D341Med (cell line): ENCODE data around the gene TTLL11.
"Not testable (repeated sequence)": the region's sequence is repeated elsewhere in the genome, so short reads cannot be mapped to it uniquely, and the experiment has no call there.

ENCODE experiments used
- DNase-seq: peaks from one replicate; pipeline ENCODE4 v3.0.0; 2012; ENCODE audit warnings: low spot score

TTLL11 gene

DNA sequence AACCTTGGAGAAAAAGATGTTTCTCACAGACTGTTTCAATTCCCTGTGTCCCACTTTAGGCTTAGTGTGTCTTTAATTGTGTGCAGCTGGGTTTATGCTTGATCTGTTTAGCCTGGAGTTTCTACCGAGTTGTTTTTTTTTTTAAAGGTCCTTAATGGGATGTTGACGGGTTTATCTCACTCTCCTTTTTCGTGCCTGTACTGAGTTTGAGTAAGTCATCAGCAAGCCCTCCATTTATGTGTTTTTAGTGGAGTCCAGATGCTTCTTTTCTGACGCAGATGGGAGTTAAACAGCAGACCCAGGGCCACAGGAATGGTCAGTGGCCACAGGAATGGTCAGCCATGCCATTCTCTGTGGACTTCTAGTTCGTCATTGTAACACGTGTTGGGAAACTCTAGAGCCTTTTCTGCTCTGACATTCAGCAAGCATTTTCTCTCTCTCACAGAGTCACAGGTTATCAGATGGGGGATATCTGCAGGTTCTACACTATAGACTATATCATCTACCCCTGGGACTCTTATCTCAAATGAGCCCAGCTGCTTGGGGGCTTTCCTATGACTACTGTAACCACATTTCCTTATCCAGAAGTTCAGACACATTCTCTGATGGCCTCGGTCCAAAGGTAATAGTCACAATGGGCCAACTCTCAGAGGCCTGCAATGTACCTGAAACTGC lies 190.5 kb downstream of the TTLL11 start:
- DNase-seq = no peak

DNA sequence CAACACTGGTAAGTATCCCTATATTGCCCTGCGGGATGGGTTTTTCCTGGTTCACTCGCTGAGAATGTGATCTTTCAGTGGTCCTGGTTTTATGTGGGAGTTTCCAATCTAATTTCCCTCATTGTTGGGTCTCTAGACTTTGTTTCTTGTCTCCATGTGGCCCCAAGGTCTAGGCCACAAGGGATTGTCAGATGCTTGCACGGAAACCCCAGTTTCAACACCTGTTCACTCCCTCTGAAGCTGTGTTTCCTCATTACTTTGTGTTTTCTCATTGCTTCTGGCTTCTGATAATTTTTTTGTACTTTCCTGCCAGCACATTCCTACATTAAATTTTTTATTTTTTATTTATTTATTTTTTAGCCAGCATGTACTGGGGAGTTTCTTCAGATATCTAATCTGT lies 191.5 kb downstream of the TTLL11 start:
- no peak for DNase-seq

DNA sequence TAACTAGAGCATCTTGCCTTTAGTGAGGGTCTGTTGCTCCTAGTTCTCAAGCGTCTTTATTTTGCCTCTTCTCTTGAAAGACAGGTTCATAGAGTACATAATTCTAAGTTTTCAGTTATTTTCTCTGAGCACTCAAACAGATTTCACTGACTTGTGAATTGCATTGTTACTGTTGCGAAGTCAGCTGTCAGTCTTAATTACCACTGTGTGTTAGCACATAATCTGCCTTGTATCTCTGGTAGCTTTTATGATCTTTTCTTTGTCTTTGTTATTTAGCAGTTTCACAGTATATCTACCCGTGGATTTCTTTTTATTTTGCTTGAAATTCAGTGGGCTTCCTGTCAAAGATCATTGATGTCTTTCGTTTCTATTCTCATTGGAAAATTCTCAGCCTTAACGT lies 192.9 kb downstream of the TTLL11 start:
- no peak for DNase-seq

DNA sequence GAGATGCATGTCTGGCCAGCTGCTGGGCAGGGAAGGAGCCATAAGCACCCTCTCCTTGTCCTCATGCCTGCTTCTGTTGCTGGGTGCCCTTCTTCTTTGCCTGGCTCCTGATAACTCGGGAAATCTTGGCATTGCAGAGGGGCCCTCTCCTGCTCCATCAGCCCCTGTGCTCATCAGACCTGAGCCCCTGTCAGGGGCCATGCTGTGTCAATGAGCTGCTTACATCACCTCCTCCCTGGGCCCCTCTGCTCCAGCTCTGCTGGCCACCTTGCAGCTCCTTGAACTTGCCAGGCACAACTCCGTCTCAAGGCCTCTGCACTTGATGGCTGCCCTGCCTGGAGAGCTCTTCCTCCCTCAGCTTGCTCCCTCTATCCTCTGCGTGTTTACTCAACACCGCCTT lies 194.3 kb downstream of the TTLL11 start:
- DNase-seq = no peak

DNA sequence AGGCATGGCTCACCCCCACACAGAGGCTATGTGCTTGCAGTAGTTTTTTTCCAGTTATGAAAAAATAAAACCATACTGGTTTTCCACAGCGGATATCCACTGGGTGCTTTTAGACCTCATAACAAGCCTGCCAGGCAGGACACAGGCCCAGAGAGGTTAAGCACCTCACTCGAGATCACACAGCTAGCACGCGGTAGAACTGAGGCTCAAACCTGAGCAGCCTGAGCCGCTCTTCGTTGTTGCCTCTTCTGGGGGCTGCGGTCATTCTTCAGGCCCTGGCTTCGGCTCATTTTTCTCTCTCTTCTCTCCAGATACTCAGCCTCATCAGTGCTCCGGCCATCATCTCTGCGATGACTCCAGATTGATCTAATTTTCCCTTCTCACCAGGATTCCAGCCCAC lies 196.0 kb downstream of the TTLL11 start:
- DNase-seq = no peak

DNA sequence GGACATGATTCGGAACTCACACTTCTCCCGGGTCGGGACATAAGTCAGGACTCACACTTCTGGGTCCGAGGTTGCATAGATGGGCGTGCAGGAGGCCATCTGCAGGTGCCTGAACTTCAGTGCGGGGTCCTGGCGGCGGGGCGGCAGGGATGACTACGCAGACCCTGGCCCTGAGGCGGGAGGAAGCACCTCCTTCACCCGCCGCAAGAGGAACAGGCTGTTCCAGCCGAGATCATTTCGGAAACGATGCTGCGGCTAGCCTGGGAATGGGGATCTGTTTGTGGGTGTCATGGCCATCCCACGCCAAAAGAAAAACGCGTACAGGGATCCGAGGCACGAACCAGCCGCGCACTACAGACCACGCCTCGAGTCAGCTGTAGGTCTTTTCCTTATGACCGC lies 196.6 kb downstream of the TTLL11 start:
- no peak for DNase-seq

DNA sequence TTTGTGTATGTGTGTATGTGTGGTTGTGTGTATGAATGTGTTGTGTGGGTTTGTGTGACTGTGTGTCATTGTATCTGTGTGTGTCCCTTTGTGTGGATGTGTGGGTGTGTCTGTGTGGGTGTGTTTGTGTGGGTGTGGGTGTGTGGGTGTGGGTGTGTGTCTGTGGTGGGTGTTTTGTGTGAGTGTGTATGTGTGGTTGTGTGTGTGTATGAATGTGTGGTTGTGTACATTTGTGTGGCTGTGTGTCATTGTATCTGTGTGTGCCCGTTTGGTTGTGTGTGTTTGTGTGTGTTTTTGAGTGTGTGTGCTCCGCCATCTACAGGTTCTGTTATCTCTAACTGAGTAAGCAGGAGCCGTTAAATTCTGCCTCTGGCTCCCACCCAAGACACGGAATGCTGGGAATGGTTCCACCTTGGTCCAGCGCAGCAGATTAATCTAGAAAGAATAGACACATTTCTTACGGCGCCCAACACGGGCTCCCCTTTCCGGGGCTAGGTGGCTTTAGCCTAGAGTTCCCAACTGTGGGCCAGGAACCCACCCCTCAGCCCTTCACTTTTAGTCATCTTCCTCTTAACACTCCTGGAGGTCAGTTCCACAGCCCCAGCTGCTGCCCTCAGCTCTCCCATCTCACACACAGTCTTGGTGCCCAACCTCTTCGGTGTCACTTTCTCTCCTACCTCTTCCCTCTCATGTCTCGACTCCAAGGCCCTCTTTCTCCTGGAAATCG lies 197.1 kb downstream of the TTLL11 start:
- no peak for DNase-seq

DNA sequence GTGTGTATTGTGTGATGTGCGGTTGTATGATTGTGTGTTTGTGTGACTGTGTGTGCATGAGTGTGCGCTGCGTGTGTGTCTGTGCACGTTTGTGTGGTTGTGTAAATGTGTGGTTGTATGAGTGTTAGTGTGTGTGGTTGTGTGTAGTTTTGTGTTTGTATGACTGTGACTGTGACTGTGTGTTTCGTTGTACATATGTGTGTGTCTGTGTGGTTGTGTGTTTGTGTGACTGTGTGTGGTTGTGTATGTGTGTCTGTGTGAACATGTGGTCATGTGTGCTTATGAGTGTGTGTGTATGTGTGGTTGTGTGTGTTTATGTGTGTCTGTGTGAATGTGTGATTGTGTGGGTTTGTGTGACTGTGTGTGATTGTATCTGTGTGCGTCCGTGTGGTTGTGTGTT lies 197.8 kb downstream of the TTLL11 start:
- DNase-seq = no peak

DNA sequence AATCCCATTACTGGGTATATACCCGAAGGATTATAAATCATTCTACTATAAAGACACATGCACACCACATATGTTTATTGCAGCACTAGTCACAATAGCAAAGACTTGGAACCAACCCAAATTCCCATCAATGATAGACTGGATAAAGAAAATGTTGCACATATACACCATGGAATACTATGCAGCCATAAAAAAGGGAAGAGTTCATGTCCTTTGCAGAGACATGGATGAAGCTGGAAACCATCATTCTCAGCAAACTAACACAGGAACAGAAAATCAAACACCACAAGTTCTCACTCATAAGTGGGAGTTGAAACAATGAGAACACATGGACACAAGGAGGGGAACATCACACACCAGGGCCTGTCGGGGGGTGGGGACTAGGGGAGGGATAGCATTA lies 198.7 kb downstream of the TTLL11 start:
- not testable (repeated sequence) for DNase-seq

DNA sequence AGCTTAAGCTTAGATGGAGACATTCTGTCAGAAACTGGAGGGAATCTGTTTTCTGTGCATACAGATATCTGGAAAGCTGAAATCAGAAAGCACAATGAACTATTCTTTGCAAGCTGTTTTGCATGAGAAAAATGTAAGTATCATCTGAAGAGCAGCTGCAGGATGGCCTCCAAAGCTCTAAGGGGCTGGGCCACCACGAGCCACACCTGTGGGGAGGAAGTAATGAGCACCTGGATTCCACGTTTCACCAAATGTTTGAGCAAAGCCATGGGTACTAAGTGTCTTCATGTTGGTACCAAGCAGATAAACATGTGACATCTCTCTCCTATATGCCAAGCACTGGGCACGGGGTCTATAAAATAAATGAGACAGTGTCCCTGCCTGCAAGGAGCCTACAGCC lies 199.3 kb downstream of the TTLL11 start:
- DNase-seq = no peak

DNA sequence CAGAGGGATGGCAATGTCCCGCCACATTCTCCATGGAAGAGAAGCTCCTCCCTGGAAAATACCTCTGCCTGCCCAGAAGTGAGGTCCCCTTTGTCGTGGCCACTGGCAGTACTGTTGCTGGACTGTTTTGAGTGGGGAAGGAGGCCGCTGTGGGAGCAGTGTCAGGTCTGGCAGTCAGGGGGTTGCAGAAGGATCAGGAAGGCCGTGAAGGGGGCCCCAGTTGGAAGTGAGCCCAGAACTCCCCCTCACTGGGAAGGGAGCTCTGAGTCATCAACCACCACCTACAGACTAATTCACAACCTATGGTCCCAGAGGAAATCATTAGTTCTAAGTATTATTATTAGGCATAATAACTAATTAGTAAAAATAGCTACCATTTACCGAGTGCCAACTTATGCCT lies 200.4 kb downstream of the TTLL11 start:
- DNase-seq = no peak

DNA sequence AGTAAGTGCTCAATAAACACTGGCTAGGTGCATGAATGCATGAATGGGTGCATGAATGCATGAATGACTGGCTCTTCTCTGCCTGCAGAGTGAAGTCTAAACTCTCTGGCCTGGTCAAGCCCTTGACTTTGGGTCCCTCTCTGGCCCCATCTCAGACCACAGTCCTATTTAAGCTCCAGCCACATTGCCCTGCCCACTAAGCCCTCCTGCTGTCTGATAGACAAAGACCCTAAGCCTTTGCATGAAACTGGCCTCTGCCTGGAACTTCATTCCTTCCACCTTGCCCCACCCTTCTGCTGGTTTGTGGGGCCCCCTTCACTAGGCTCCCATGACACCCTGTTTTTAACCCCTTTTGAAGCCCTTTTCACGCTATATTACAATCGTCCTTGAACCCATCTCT lies 202.4 kb downstream of the TTLL11 start:
- DNase-seq = no peak

DNA sequence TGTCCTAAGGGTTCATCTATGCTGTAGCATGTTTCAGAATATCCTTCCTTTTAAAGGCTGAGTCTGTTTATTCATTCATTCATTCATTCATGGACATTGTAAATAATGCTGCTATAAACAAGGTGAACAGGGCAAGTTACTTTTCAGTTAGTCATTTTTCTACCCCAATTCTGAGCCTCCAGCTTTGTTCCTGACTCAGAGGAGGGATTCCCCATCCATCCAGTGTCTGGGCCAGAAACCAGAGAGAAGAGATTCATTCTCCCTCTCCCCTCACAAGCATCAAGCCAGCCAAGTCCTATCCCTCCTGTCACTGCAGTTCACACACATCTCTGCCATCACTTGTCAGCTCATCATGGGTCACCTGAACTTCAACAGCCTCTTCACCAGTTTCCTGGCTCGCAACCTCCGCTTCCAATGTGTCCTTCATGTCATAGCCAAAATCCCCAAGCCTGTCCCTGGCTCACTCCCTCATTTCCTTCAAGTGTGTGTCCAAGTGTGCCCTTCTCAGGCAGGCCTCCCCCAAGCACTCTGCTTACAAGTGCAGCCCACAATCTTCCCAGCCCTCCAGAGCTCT lies 203.0 kb downstream of the TTLL11 start:
- no peak for DNase-seq

DNA sequence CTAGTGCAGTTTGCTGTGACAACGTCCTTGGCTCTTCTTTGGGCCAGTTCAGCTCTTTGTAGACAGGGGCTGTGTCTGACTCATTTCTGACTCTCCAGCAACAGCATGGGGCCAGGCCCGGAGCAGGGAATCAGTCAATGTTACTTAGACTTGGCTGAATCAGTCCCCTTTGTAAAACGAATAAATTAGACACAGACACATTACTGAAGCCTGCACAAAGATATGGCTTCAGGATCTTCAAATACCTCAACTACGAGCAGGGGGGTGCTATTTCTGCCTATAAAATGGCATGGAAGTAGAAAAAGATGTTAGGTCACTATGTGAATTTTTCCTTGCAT lies 204.7 kb downstream of the TTLL11 start:
- DNase-seq = no peak

DNA sequence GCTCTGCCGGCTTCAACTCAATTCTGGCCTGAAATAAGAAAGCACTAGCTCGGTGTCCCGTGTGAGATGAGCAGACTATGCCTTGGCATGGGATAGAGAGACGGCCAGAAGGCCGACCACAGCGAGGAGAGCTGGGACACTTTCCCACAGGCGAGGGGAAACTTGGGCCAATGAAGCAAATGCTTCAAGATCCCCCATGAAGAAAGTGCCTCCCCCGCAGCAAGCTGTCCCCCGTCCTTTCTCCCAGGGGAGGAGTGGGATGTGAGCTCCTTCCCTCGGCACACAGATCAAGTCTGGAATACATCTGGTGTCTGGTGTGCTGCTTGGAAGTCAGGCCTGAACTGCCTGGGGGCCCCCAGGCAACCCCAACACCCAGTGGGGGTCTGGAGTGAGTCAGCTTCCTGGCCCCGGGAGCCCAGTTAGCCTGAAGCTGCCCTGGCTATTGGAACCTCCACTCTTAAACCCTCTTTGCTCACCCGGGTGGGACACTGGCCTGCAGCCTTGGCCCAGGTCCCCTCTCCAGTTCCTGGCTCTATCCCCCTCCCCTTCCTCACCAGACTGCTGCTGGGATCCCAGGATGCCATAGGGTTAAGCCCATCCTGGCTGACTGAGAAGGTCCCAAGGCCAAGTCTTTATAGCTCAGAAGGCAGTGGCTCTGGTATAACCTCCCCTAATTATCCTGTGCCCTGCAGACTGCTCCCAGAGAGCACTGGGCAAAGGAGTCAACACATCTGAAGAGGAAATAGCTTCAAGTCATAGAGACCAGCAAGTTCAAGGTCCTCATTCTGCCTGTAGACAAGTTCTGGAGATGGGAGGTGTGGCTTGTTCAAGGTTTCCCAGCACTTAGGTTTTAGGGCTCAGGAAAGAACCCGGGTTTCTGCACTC lies 205.3 kb downstream of the TTLL11 start:
- DNase-seq = no peak

DNA sequence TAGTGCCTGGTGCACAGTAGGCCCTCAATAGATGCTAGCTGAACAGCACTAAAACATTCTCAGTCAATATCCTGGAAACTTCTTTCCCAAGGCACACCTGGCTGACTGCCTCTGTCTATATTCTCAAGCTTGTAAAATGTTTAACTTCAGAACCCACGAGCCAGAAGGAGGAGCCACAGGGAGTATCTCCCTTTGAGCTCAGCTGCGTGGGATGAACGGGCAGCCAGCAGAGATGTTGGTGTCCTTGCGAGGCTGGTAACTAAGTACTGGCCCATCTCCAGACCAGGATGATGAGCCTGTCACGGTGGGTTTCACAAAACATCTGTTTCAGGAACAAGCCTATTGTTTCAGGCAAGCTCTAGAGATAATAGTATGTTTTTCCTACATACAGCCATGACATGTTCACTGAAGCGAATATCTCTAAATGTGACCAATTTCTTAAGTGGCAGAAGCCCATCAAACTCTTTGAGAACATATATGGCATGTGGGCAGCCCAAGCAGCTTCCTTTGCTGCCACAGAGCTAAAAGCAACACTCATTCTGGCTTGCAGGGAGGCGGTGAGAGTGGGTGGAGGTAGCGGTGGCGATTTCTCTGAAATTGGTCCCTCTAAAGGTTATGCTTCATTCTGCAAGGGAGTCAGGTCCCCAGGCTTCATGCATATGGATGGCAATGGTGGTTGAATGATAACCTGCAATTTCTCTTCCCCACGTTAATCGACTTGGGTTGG lies 206.2 kb downstream of the TTLL11 start:
- DNase-seq = no peak

DNA sequence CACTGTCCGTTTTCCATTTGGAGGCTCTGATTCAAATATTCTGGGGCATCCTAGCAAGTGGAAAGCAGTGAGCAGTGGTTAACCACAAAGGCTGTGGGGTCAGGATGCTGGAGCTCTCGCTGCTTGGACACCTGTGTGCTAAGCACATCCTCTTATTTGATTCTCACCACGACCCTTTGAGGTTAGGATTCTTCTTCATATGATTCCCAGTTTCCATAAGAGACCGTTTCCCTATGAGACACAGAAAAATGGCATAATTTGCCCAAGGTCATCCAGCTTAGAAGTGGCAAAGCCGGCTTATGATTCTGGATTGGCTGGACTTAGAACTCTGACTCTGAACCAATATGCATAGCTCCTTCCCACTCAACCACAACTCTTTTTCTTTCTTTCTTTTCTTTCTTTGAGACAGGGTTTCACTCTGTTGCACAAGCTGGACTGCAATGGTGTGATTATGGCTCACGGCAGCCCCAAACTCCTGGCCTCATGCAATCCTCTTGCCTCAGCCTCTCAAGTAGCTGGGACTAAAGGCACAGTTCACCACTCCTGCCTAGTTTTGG lies 207.7 kb downstream of the TTLL11 start:
- no peak for DNase-seq

DNA sequence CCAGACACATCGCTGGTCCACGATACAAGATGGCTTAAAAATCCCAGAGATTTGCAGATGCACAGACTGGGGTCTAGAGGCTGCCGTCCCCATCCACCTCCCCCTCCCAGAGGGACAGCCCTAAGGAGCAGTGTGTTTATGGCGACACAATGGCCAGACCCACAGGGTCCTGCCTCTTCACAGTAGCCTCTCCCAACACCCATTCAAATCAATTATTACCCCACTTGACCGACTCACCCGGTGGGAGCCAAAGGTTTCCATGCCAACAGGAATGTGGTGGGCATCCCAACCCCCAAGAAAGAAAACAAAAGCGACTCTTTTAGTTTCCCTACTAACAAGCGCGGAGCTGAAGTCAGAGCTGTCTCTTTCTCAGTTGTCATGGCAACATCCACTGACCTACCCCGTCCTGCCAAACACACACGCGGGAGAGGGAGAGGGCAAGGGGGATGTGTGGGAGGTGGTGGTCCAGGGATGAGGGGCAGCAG lies 209.0 kb downstream of the TTLL11 start:
- DNase-seq = no peak

DNA sequence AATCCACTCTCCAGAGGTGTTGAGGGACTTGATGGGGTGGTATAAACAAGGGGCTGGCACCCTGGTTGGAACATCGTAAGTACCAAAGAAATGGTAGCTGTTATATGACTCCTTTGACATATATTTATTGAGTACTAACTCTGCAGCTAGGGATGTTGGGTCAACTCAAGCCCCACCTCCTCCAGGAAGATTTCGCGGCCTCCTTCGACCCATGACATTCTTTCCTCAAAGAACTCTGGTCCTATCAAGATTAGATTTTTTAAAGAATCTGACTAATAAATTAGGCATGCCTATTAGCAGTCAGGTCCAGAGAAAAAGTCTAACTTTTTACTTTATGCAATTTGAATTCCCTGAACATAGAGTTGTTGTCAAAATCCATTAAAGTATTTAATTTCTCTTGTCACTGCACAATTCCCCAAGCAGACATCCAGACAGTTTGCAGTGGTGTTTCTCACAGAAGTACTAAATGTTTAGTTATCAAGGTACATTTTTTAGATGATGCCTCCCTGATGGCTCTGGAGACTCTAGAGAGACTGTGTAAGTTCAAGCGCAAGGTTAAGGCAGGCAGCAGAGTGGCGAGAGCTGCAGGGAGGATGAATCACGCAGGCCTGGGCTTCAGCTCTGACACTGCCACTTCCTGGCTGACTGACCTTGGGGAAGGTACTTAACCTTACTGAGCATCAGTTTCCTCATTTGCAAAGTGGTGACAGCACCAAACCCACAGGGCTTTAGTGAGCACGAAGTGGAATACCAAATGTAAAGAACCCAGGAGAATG lies 209.6 kb downstream of the TTLL11 start:
- DNase-seq = no peak

DNA sequence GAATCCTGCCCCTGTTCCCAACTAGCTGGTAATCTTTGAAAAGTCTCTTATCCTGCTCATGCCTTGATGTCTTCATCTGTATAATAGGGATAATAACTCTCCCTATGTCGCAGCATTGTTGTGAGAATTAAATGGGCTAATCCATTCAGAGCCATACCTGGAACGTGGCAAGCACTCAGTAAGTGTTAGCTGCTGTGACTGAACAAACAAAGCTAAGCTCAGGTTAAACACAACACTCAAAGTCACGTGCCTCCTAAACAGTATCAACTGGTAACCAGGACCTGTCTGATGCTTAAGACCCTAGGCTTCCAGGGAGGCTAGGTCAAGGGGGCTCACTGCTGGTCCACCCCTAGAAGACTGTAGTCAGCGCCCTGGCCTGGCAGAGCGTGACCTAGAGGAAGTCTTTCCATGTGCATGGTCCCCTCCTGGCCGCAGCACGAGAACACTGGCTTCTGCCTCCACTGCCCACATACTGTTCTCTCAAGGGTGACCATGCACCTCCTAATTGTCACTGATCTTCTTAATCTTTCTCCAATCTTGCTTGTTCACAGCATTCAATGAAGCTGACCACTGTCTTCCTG lies 211.1 kb downstream of the TTLL11 start:
- no peak for DNase-seq
